Epithelial cell of esophagus (primary cell): Measurements from ENCODE around the gene KLHDC4.
"Not testable (repeated sequence)": the region's sequence is repeated elsewhere in the genome, so short reads cannot be mapped to it uniquely, and the experiment has no call there.

Experiments
- DNase-seq: peaks from one replicate; pipeline ENCODE4 v3.0.0; 2010; ENCODE audit warnings: low read depth
- H3K4me3 ChIP-seq: 2 replicates; pipeline ENCODE4 v1.5.1; 2011; ENCODE audit warnings: mild to moderate bottlenecking, low read length, control low read depth
- CTCF ChIP-seq: IDR thresholded peaks from 2 replicates; pipeline ENCODE4 v1.5.1; 2011; ENCODE audit warnings: low read depth, mild to moderate bottlenecking, low read length, control low read depth, inconsistent platforms; ENCODE audit not compliant: insufficient read depth; ENCODE audit errors: missing control alignments

KLHDC4 gene

DNA sequence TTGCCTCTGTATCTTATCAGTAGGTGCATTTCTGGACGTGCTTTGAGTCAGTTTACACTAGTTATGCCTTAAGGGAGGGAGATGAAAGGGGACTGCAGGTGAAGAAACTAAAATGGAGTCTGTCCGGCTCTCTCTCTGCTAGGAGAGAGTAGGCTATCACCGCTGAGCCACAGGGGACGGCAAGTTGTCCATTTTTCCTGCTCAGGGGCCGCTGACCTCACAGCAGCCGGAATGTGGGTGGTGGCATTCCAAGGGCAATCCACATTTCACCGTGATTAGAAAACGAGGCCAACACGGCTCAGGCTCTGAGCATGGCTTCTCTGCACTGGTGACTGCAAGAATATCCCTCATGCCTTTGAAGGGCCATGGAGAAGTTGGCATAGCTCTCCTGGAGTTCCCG lies 19.0 kb upstream of the KLHDC4 start:
- no peak for DNase-seq
- TF ChIP-seq CTCF = no peak
- H3K4me3 ChIP-seq = no peak overlapping the region

- no peak overlapping the region for H3K4me3 ChIP-seq
- no peak for DNase-seq
- TF ChIP-seq CTCF = no peak
Observed at GRCh38 chr16:87782033-87782432, 16.2 kb upstream of the KLHDC4 start.

DNA sequence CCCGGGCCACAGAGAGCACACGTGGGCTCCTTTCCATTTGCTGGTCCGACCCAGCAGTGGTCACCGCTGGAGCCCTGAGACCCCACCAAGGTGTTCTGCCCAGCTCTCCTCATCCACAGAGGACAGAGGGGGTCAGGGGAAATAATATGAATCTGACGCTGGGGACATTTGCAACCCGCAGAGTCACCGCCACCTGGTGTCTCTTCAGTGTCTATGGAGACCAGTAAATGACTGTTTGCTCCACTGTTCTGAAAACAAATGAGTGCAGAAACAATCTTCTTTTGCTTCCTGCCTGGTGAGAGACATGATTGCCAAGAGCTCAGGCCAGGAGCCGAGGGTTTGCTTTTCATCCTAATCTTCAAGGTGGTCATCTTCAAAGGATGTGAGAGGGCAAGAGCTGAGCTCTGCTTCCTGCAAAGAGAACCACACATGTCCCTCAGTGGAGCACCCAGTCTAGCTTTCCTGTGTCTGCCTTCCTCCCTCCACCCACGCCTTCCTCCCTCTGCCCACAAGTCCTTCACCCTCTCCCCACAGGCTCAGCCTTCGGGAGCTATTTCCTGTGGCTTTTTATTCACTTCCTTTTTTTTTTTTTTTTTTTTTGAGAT lies 14.7 kb upstream of the KLHDC4 start:
- peak; percentile 48 for DNase-seq
- TF ChIP-seq CTCF = no peak
- H3K4me3 ChIP-seq = no peak overlapping the region

DNA sequence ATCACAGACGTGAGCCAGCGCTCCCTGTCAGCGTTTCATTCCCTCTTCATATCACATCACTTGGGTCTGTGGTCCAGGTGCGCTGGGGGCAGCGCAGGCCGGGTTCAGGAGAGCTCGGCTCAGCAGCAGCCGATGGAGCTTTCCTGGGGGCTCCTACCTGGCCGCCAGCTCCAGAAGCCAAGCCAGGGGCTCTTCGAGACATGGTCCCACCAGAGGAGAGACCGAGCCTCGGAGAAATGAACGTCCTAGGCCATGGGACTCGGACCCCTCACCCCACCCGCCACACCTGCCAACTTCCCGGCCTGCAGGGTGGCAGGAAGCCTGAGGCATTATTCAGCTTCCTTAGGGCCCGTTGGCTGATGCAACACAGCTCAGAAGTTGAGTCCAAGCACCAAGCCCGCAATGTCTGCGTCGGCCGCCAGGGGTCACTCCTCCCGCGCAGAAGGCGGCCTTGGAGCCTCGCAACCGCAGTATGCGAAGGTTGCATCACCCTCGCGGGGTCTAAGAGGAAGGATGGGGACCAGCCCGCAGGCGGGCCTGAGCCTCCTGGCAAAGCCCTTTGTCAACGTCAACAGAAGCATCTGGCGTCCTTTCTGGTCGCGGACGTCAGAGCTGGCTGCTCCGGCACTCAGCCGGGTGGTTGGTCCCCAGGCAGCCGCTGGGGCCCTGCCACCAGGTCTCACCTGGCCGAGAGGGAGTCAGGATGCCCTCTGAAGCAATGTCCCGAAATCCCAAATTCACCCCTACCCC lies 13.2 kb upstream of the KLHDC4 start:
- peak; percentile 95 for TF ChIP-seq CTCF
- no peak overlapping the region for H3K4me3 ChIP-seq
- peak; percentile 92 for DNase-seq

DNA sequence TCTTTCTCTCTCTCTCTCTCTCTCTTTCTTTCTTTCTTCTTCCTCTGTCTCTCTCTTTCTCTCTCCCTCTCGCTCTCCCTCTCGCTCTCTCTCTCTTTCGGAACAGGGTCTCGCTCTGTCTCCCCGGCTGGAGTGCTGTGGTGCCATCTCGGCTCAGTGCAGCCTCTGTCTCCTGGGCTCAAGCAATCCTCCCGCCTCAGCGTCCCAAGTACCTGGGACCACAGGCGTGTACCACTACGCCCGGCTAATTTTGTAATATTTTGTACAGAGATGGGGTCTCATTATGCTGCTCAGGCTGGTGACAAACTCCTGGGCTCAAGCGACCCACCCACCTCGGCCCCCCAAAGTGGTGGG lies 12.7 kb upstream of the KLHDC4 start:
- H3K4me3 ChIP-seq = no peak overlapping the region
- no peak for TF ChIP-seq CTCF
- no peak for DNase-seq

- H3K4me3 ChIP-seq, DNase-seq: not testable (repeated sequence)
Observed at GRCh38 chr16:87773836-87774235, 8.1 kb upstream of the KLHDC4 start.

GRCh38 chr16:87767456-87767855 lies 1.7 kb upstream of the KLHDC4 start:
- not testable (repeated sequence) for DNase-seq, H3K4me3 ChIP-seq

GRCh38 chr16:87766485-87766797 lies 655 bp upstream of the KLHDC4 start:
- DNase-seq = no peak
- H3K4me3 ChIP-seq = peak overlapping the region; percentile 87
- no peak for TF ChIP-seq CTCF
